ENCODE data around the gene PODXL2. TPM values are rescaled to one million over a fixed set of nuclear protein-coding genes. Genes with fewer than 3 reads are reported as not detected.
A peak's percentile ranks its signal among the peaks of the same experiment; 100 is the strongest.

The PODXL2 gene
- total RNA-seq, 1 donor from 2014 or later = 10.7 TPM

DNA sequence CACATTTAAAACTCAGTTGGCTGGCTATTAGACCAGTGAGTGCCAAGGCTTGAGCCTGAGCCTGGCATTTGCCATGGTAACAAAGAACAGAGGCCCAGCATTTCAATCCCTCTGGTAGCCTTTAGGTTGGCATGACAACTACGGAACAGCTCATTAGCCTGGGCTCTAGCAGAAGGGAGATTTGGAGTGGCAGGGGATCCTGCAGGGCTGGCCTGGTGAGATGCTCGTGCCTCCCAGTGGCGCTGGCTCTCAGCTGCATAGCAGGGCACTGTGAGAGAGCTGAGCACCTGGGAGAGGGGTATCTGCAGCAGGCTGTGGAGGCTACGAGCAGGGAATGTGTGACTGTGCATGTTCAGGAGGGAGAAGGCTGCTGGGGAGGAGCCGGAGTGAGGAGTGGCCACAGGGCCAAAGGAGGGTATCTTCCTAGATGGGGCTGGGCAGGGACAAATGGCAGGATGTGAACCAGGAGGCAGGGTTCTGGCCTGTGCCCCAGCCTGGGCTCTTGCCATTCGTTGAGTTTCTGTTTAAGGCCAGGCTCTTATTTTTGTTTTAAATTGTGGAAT, 38.2 kb downstream of the PODXL2 start:
- no peak overlapping the region for H3K4me3 Mint-ChIP-seq (ENCODE audit: unreplicated experiment)
- H3K27me3 Mint-ChIP-seq (ENCODE audit: low read depth) = no peaks in the 10 kb centered on the region
- peaks cover 19% of the 10 kb centered on the region for H3K4me1 Mint-ChIP-seq (ENCODE audit: low read depth)
- H3K36me3 Mint-ChIP-seq (ENCODE audit: low read depth) = no peaks in the 10 kb centered on the region
- H3K9me3 Mint-ChIP-seq (ENCODE audit: low read depth) = no peaks in the 10 kb centered on the region
- no peak overlapping the region for H3K27ac Mint-ChIP-seq (ENCODE audit: unreplicated experiment)
- no peak for DNase-seq (ENCODE audit: low spot score)
- TF ChIP-seq, protein P1, sequence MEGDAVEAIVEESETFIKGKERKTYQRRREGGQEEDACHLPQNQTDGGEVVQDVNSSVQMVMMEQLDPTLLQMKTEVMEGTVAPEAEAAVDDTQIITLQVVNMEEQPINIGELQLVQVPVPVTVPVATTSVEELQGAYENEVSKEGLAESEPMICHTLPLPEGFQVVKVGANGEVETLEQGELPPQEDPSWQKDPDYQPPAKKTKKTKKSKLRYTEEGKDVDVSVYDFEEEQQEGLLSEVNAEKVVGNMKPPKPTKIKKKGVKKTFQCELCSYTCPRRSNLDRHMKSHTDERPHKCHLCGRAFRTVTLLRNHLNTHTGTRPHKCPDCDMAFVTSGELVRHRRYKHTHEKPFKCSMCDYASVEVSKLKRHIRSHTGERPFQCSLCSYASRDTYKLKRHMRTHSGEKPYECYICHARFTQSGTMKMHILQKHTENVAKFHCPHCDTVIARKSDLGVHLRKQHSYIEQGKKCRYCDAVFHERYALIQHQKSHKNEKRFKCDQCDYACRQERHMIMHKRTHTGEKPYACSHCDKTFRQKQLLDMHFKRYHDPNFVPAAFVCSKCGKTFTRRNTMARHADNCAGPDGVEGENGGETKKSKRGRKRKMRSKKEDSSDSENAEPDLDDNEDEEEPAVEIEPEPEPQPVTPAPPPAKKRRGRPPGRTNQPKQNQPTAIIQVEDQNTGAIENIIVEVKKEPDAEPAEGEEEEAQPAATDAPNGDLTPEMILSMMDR (IDR thresholded peaks at IDR 0.05) = no peak

DNA sequence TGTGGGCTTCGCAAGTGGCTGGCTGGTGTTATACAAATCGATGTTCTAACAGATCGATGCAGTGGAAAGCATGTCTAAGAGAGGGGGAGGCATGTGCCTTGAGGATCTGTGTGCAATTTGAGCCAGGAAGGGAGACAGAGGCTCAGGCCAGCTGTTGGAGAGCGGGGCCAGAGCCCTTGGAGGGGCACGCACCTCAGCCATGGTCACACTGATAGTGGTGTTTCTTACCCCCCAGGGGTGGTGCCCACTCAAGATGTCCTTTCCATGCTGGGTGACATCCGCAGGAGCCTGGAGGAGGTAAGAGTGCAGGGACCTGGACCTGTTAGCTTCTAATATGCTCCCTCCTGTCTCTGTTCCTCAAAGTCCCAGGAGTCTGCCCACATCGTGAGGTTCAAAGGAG, 39.9 kb downstream of the PODXL2 start:
- Mint-ChIP-seq H3K36me3 (ENCODE audit: low read depth) (no peaks in the 10 kb centered on the region), H3K27me3 (ENCODE audit: low read depth) (no peaks in the 10 kb centered on the region), H3K4me1 (ENCODE audit: low read depth) (peaks cover 11% of the 10 kb centered on the region), H3K4me3 (ENCODE audit: unreplicated experiment) (no peak overlapping the region), H3K27ac (ENCODE audit: unreplicated experiment) (no peak overlapping the region), H3K9me3 (ENCODE audit: low read depth) (no peaks in the 10 kb centered on the region)
- no peak for DNase-seq (ENCODE audit: low spot score)
- TF ChIP-seq, protein P1 (IDR thresholded peaks at IDR 0.05) = no peak

DNA sequence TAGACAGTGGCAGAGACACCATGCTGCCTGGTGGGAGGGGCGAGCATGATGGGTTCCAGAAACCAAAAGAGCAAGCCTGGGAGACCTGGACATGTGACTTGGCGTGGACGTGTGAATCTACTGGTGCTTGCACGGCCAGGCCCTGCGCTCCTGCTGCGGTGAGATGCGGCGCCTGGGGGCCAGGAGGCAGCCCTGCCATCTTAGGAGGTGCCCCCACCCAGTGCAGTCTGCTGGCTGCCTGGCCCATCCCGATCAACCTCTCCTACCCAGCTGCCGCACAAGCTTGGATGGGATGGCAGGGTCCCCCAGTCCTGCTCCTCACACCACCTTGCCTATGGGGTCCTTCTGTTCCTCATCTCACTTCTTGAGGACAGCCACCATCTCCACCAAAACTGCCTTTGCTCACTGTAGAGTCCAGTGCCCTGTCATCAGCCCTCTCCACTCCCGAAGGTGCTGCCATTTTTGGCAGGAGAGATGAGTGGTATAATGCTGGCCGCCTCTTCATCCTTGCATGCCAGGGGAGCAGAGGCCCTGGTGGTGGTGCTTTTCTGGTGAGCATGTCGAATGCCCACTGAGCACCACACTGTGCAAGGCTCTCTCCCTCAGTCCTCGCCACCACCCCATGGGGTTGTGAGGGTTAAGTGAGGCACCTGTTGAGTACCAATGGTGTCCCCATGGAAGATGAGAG, 40.7 kb downstream of the PODXL2 start:
- Mint-ChIP-seq H3K9me3 (ENCODE audit: low read depth) (no peaks in the 10 kb centered on the region), H3K36me3 (ENCODE audit: low read depth) (no peaks in the 10 kb centered on the region), H3K27me3 (ENCODE audit: low read depth) (no peaks in the 10 kb centered on the region), H3K4me3 (ENCODE audit: unreplicated experiment) (no peak overlapping the region), H3K4me1 (ENCODE audit: low read depth) (peaks cover 17% of the 10 kb centered on the region), H3K27ac (ENCODE audit: unreplicated experiment) (no peak overlapping the region)
- peak; percentile 79 for DNase-seq (ENCODE audit: low spot score)
- TF ChIP-seq, protein P1 (IDR thresholded peaks at IDR 0.05) = no peak

DNA sequence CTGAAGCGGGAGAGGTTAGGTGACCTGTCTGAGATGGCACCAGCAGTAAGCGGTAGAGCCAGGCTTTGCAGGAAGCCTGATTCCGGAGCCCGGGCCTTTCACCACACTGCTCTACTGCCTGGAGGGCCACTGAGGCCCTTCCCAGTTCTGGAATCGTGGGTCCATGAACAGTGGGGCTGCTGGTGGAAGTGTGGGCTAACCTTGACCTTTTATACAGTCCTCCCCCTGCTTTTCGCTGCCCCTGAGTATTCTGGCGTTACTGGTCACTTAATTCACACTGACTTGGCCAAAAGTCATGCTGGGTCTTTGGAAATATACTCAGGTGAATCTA, 41.2 kb downstream of the PODXL2 start:
- Mint-ChIP-seq H3K4me1 (ENCODE audit: low read depth) (peaks cover 20% of the 10 kb centered on the region), H3K4me3 (ENCODE audit: unreplicated experiment) (no peak overlapping the region), H3K36me3 (ENCODE audit: low read depth) (no peaks in the 10 kb centered on the region), H3K9me3 (ENCODE audit: low read depth) (no peaks in the 10 kb centered on the region), H3K27ac (ENCODE audit: unreplicated experiment) (no peak overlapping the region), H3K27me3 (ENCODE audit: low read depth) (no peaks in the 10 kb centered on the region)
- DNase-seq (ENCODE audit: low spot score) = peak; percentile 60
- TF ChIP-seq, protein P1 (IDR thresholded peaks at IDR 0.05) = no peak

DNA sequence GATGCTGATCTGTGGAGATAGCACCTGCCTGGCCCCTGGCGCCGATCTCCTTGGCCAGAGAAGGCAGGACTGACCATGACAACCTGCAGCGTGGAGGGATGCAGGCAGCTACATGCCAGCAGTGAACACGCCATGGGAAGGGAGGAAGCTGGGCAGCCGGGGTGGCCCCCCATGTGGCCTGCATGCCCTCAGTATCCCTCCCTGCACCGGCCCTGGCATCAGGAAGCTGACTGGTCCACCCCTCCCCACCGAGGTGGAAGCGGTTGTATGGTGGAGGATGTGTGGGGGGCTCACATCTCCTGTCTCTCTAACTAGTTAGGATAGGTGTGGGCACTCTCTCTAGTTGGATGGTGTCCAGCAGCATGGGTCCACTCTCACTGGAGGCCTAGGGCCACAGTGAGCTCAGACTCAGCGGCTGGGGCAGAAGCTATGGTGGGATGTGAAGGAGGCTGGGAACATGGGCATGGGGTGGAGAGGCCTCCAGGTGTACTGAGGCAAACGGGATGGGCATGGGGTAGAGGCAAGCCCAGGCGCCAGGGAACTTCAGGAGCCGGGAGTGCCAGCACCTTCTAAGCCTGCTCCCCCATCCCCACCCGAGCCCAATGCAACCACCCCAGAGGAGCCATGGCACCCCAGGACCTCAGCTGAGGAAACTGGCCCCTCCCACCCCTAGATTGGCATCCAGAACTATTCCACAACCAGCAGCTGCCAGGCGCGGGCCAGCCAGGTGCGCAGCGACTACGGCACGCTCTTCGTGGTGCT, 42.0 kb downstream of the PODXL2 start:
- no peaks in the 10 kb centered on the region for H3K27me3 Mint-ChIP-seq (ENCODE audit: low read depth)
- H3K9me3 Mint-ChIP-seq (ENCODE audit: low read depth) = no peaks in the 10 kb centered on the region
- TF ChIP-seq, protein P1 (IDR thresholded peaks at IDR 0.05) = no peak
- peak; percentile 87 for DNase-seq (ENCODE audit: low spot score)
- H3K27ac Mint-ChIP-seq (ENCODE audit: unreplicated experiment) = no peak overlapping the region
- peaks cover 20% of the 10 kb centered on the region for H3K4me1 Mint-ChIP-seq (ENCODE audit: low read depth)
- no peaks in the 10 kb centered on the region for H3K36me3 Mint-ChIP-seq (ENCODE audit: low read depth)
- H3K4me3 Mint-ChIP-seq (ENCODE audit: unreplicated experiment) = peak overlapping the region; percentile 75

Measured in chondrocyte (in vitro differentiated cells).